Mesendoderm (in vitro differentiated cells): ENCODE results near the gene INTS6.

Experiments
- DNase-seq: peaks from one replicate; pipeline ENCODE4 v3.0.0; 2013
- H2AK5ac ChIP-seq: 2 replicates; pipeline ENCODE4 v1.6.1; 2013; ENCODE audit warnings: low read length, inconsistent platforms
- H2BK120ac ChIP-seq: 2 replicates; pipeline ENCODE4 v1.6.1; 2013; ENCODE audit warnings: low read depth, mild to moderate bottlenecking, low read length, moderate library complexity, mixed read lengths
- H2BK15ac ChIP-seq: replicated peaks from 2 replicates; pipeline ENCODE4 v1.6.1; 2013; ENCODE audit warnings: low read depth, mild to moderate bottlenecking, moderate library complexity
- H2BK5ac ChIP-seq: 2 replicates; pipeline ENCODE4 v1.6.1; 2013; ENCODE audit warnings: low read length, inconsistent platforms
- H3K18ac ChIP-seq: 2 replicates; pipeline ENCODE4 v1.6.1; 2013; ENCODE audit warnings: mild to moderate bottlenecking, low read length, mixed read lengths
- H3K23ac ChIP-seq: one replicate; pipeline ENCODE4 v1.6.1; 2013; ENCODE audit warnings: low read length
- H3K27ac ChIP-seq: 2 replicates; pipeline ENCODE4 v1.5.1; 2013; ENCODE audit warnings: low read depth, mild to moderate bottlenecking, inconsistent platforms, low read length, moderate library complexity
- H3K27me3 ChIP-seq: 2 replicates; pipeline ENCODE4 v1.6.1; 2013; ENCODE audit warnings: low read length, control low read depth, mild to moderate bottlenecking, inconsistent platforms; ENCODE audit not compliant: insufficient read depth, poor library complexity
- H3K36me3 ChIP-seq: 2 replicates; pipeline ENCODE4 v1.6.1; 2013; ENCODE audit warnings: low read length, inconsistent platforms; ENCODE audit not compliant: control insufficient read depth, insufficient read depth
- H3K4ac ChIP-seq: one replicate; pipeline ENCODE4 v1.6.1; 2013; ENCODE audit warnings: low read depth, mild to moderate bottlenecking, low read length, moderate library complexity
- H3K4me1 ChIP-seq: 2 replicates; pipeline ENCODE4 v1.6.1; 2013; ENCODE audit warnings: low read depth, low read length, inconsistent platforms; ENCODE audit not compliant: control insufficient read depth
- H3K4me2 ChIP-seq: 2 replicates; pipeline ENCODE4 v1.6.1; 2013; ENCODE audit warnings: low read length
- H3K4me3 ChIP-seq: 2 replicates; pipeline ENCODE4 v1.5.1; 2013; ENCODE audit warnings: mild to moderate bottlenecking, low read length
- H3K56ac ChIP-seq: one replicate; pipeline ENCODE4 v1.6.1; 2013; ENCODE audit warnings: low read length
- H3K79me1 ChIP-seq: 2 replicates; pipeline ENCODE4 v1.6.1; 2013; ENCODE audit warnings: low read length, inconsistent platforms
- H3K79me2 ChIP-seq: 2 replicates; pipeline ENCODE4 v1.6.1; 2013; ENCODE audit warnings: mild to moderate bottlenecking, low read length; ENCODE audit not compliant: control insufficient read depth, insufficient read depth
- H3K9ac ChIP-seq: 2 replicates; pipeline ENCODE4 v1.6.1; 2013; ENCODE audit warnings: low read length, inconsistent platforms
- H4K5ac ChIP-seq: one replicate; pipeline ENCODE4 v1.6.1; 2013; ENCODE audit warnings: low read length
- H4K8ac ChIP-seq: one replicate; pipeline ENCODE4 v1.6.1; 2013; ENCODE audit warnings: low read depth, mild to moderate bottlenecking, control low read depth, low read length, moderate library complexity
- WGBS: extraction: QIAGEN DNeasy Blood & Tissue Kit; methylation state at CpG from one replicate; pipeline ENCODE4 v1.1.7; 2013; ENCODE audit warnings: low lambda C conversion rate, missing lambda C conversion rate; ENCODE audit not compliant: insufficient coverage; ENCODE audit errors: extremely low coverage; 5-methylcytosine and 5-hydroxymethylcytosine counted together

Gene INTS6

GRCh38 chr13:51425410-51426042 lies 27.3 kb downstream of the INTS6 start:
- Histone ChIP-seq H3K23ac (no peak overlapping the region), H3K4ac (no peak overlapping the region)
- WGBS, result no CpG with 5 or more reads among the region's 4 CpGs

GRCh38 chr13:51423766-51424165 lies 29.1 kb downstream of the INTS6 start:
- Histone ChIP-seq H2BK5ac (no peak overlapping the region), H3K27me3 (no peaks in the 10 kb centered on the region), H3K4ac (no peak overlapping the region), H3K23ac (no peak overlapping the region), H4K8ac (no peak overlapping the region), H3K27ac (no peak overlapping the region), H3K56ac (no peak overlapping the region), H3K36me3 (no peaks in the 10 kb centered on the region), H3K79me1 (peaks cover 5% of the 10 kb centered on the region), H3K4me3 (no peak overlapping the region), H2BK15ac (no peak overlapping the region), H4K5ac (no peak overlapping the region), H2BK120ac (no peak overlapping the region), H3K9ac (no peak overlapping the region), H3K79me2 (peaks cover 18% of the 10 kb centered on the region), H3K4me1 (peaks cover 2% of the 10 kb centered on the region), H3K18ac (no peak overlapping the region), H2AK5ac (no peak overlapping the region), H3K4me2 (no peak overlapping the region)
- DNase-seq, result no peak

More at GRCh38 chr13:51425410-51426042, 27.3 kb downstream of the INTS6 start:
- Histone ChIP-seq H3K27ac (no peak overlapping the region), H3K4me2 (no peak overlapping the region), H4K5ac (no peak overlapping the region), H3K36me3 (no peaks in the 10 kb centered on the region), H2BK15ac (no peak overlapping the region), H3K79me1 (peaks cover 5% of the 10 kb centered on the region), H3K9ac (no peak overlapping the region), H2BK5ac (no peak overlapping the region), H2BK120ac (no peak overlapping the region), H3K4me1 (peaks cover 2% of the 10 kb centered on the region), H4K8ac (no peak overlapping the region), H3K18ac (no peak overlapping the region), H3K79me2 (peaks cover 16% of the 10 kb centered on the region), H3K4me3 (no peak overlapping the region), H3K56ac (no peak overlapping the region), H2AK5ac (no peak overlapping the region), H3K27me3 (no peaks in the 10 kb centered on the region)
- DNase-seq, result peak; percentile 4

GRCh38 chr13:51422484-51422883 lies 30.4 kb downstream of the INTS6 start:
- Histone ChIP-seq H2BK120ac (no peak overlapping the region), H3K79me2 (peaks cover 18% of the 10 kb centered on the region), H4K5ac (no peak overlapping the region), H2BK15ac (no peak overlapping the region), H4K8ac (no peak overlapping the region), H2BK5ac (no peak overlapping the region), H3K27ac (no peak overlapping the region), H3K56ac (no peak overlapping the region), H3K4ac (no peak overlapping the region), H3K4me2 (no peak overlapping the region), H3K18ac (no peak overlapping the region), H3K36me3 (no peaks in the 10 kb centered on the region), H3K79me1 (peaks cover 5% of the 10 kb centered on the region), H3K9ac (no peak overlapping the region), H2AK5ac (no peak overlapping the region), H3K23ac (no peak overlapping the region), H3K4me1 (peaks cover 2% of the 10 kb centered on the region), H3K27me3 (no peaks in the 10 kb centered on the region), H3K4me3 (no peak overlapping the region)
- no CpG with 5 or more reads among the region's 1 CpG for WGBS
- no peak for DNase-seq

GRCh38 chr13:51420681-51421490 lies 31.9 kb downstream of the INTS6 start:
- Histone ChIP-seq H3K27ac (no peak overlapping the region), H3K4me3 (no peak overlapping the region), H3K79me2 (peaks cover 16% of the 10 kb centered on the region), H3K4me1 (peaks cover 2% of the 10 kb centered on the region), H3K79me1 (peaks cover 5% of the 10 kb centered on the region), H2BK5ac (no peak overlapping the region), H3K56ac (no peak overlapping the region), H3K23ac (no peak overlapping the region), H3K36me3 (no peaks in the 10 kb centered on the region), H3K27me3 (no peaks in the 10 kb centered on the region), H3K9ac (no peak overlapping the region), H3K18ac (no peak overlapping the region), H2BK15ac (no peak overlapping the region), H4K8ac (no peak overlapping the region), H2BK120ac (no peak overlapping the region), H2AK5ac (no peak overlapping the region), H4K5ac (no peak overlapping the region), H3K4ac (no peak overlapping the region), H3K4me2 (no peak overlapping the region)
- whole genome bisulfite sequencing, result no CpG with 5 or more reads among the region's 6 CpGs
- peak; percentile 8 for DNase-seq

- no peak overlapping the region for H2BK5ac ChIP-seq
- H3K27me3 ChIP-seq, result no peaks in the 10 kb centered on the region
- no CpG with 5 or more reads among the region's 4 CpGs for WGBS
- H3K36me3 ChIP-seq, result no peaks in the 10 kb centered on the region
- no peak overlapping the region for H3K27ac ChIP-seq
- H3K4me2 ChIP-seq, result no peak overlapping the region
- no peak overlapping the region for H3K56ac ChIP-seq
- H3K18ac ChIP-seq, result no peak overlapping the region
- no peak overlapping the region for H3K9ac ChIP-seq
- H4K8ac ChIP-seq, result no peak overlapping the region
- no peak overlapping the region for H3K23ac ChIP-seq
- peaks cover 15% of the 10 kb centered on the region for H3K79me2 ChIP-seq
- H4K5ac ChIP-seq, result no peak overlapping the region
- no peak for DNase-seq
- H3K4me3 ChIP-seq, result no peak overlapping the region
- H3K4me1 ChIP-seq, result peaks cover 2% of the 10 kb centered on the region
- no peak overlapping the region for H2BK120ac ChIP-seq
- H3K79me1 ChIP-seq, result peaks cover 5% of the 10 kb centered on the region
- no peak overlapping the region for H2AK5ac ChIP-seq
- H3K4ac ChIP-seq, result no peak overlapping the region
- no peak overlapping the region for H2BK15ac ChIP-seq
Measured at GRCh38 chr13:51419001-51419636, 33.7 kb downstream of the INTS6 start.
